Gastrocnemius medialis (tissue), 4 donors: ENCODE data around the gene EVL.

Experiments used
- POLR2A ChIP-seq, 2 donors: fragments of 450-650 bp; IDR thresholded peaks; one replicate each; pipeline ENCODE4 v1.6.1; 2017; ENCODE audit warnings: antibody characterized with exemption in 2 of 2, mild to moderate bottlenecking in 2 of 2, moderate library complexity in 2 of 2
- TF ChIP-seq, protein P1 (sequence below), 5 experiments: fragments of 450-650 bp in 3 of 5; fragments of 200-600 bp in 2 of 5; sonication (generic) in 2 of 5; IDR thresholded peaks in 4 of 5; conservative IDR thresholded peaks in 1 of 5; 1 replicate in 4 of 5; 2 replicates in 1 of 5; pipeline ENCODE4 v1.5.1; 2016 to 2019; ENCODE audit warnings: antibody characterized with exemption in 5 of 5, mild to moderate bottlenecking in 3 of 5, moderate library complexity in 3 of 5

- TF ChIP-seq POLR2A (IDR thresholded peaks at IDR 0.05), result no peak
- TF ChIP-seq, protein P1, sequence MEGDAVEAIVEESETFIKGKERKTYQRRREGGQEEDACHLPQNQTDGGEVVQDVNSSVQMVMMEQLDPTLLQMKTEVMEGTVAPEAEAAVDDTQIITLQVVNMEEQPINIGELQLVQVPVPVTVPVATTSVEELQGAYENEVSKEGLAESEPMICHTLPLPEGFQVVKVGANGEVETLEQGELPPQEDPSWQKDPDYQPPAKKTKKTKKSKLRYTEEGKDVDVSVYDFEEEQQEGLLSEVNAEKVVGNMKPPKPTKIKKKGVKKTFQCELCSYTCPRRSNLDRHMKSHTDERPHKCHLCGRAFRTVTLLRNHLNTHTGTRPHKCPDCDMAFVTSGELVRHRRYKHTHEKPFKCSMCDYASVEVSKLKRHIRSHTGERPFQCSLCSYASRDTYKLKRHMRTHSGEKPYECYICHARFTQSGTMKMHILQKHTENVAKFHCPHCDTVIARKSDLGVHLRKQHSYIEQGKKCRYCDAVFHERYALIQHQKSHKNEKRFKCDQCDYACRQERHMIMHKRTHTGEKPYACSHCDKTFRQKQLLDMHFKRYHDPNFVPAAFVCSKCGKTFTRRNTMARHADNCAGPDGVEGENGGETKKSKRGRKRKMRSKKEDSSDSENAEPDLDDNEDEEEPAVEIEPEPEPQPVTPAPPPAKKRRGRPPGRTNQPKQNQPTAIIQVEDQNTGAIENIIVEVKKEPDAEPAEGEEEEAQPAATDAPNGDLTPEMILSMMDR (IDR thresholded peaks at IDR 0.05 in 4 of 5, conservative IDR thresholded peaks at IDR 0.05 in 1 of 5), result no peak
Measured at GRCh38 chr14:100102156-100102785, 37.0 kb downstream of the EVL start.
